Fibroblast of lung (primary cell): ENCODE results near the gene SDS. TPM values are rescaled to one million over a fixed set of nuclear protein-coding genes. Genes with fewer than 3 reads are reported as not detected.

Experiments used
- DNase-seq, 2 donors: peaks; one replicate each; pipeline versions ENCODE4 v3.0.0 to v3.0.0-alpha.2; 2010; ENCODE audit warnings: low read depth in 2 of 2
- H2AFZ ChIP-seq: 2 replicates; pipeline ENCODE4 v1.5.1; 2012; ENCODE audit warnings: low read length, control low read depth, inconsistent platforms
- H3K27ac ChIP-seq: 2 replicates; pipeline ENCODE4 v1.5.1; 2011; ENCODE audit warnings: low read length, control low read depth; ENCODE audit not compliant: insufficient read depth
- H3K27me3 ChIP-seq: 2 replicates; pipeline ENCODE4 v1.5.1; 2011; ENCODE audit warnings: mild to moderate bottlenecking, low read length; ENCODE audit not compliant: control insufficient read depth, insufficient read depth
- H3K36me3 ChIP-seq: 2 replicates; pipeline ENCODE4 v1.5.1; 2011; ENCODE audit warnings: low read length; ENCODE audit not compliant: control insufficient read depth, insufficient read depth
- H3K4me1 ChIP-seq: 2 replicates; pipeline ENCODE4 v1.5.1; 2011; ENCODE audit warnings: low read length; ENCODE audit not compliant: control insufficient read depth, insufficient read depth; ENCODE audit errors: extremely low read depth
- H3K4me2 ChIP-seq: 2 replicates; pipeline ENCODE4 v1.5.1; 2011; ENCODE audit warnings: low read length, control low read depth; ENCODE audit not compliant: insufficient read depth; ENCODE audit errors: extremely low read depth
- H3K4me3 ChIP-seq, 4 experiments: fragments of 200-600 bp in 1 of 4; sonication (generic) in 1 of 4; replicated peaks in 1 of 4; 2 replicates each; pipeline ENCODE4 v1.5.1; 2011 to 2016; ENCODE audit warnings: low read length in 4 of 4, low read depth in 3 of 4, mild to moderate bottlenecking in 3 of 4, control low read depth in 2 of 4, inconsistent platforms in 1 of 4, mixed read lengths in 1 of 4; ENCODE audit not compliant: insufficient read depth in 1 of 4; ENCODE audit errors: control extremely low read depth in 1 of 4
- H3K79me2 ChIP-seq: 2 replicates; pipeline ENCODE4 v1.5.1; 2012; ENCODE audit warnings: mild to moderate bottlenecking, low read length, inconsistent platforms; ENCODE audit not compliant: control insufficient read depth, insufficient read depth
- H3K9ac ChIP-seq: 2 replicates; pipeline ENCODE4 v1.5.1; 2011; ENCODE audit warnings: mild to moderate bottlenecking, low read length, control low read depth; ENCODE audit not compliant: insufficient read depth
- H3K9me3 ChIP-seq: 2 replicates; pipeline ENCODE4 v1.5.1; 2012; ENCODE audit warnings: low read depth, low read length; ENCODE audit not compliant: control insufficient read depth, insufficient read depth
- H4K20me1 ChIP-seq: 2 replicates; pipeline ENCODE4 v1.5.1; 2011; ENCODE audit warnings: low read length; ENCODE audit not compliant: control insufficient read depth, insufficient read depth; ENCODE audit errors: extremely low read depth
- EZH2 ChIP-seq: IDR thresholded peaks from 2 replicates; pipeline ENCODE4 v1.5.1; 2012; ENCODE audit warnings: low read length, control low read depth, mild to moderate bottlenecking; ENCODE audit errors: missing control alignments
- polyA plus RNA-seq, 2 donors: library from polyadenylated mRNA; depleted of rRNA in 1 of 2; stranded (reverse) in 1 of 2; unstranded in 1 of 2; fragments of >200 nt; gene quantifications; 2 replicates each; pipeline ENCODE4 v1.2.1, GENCODE V29; 2011 to 2012; ENCODE audit warnings: missing spikeins in 1 of 2
- total RNA-seq: library from RNA; depleted of rRNA; stranded (reverse); fragments of >200 nt; gene quantifications from 2 replicates; pipeline ENCODE4 v1.2.1, GENCODE V29; 2014
- TF ChIP-seq, protein P1 (sequence below), 2 donors: IDR thresholded peaks in 1 of 2; conservative IDR thresholded peaks in 1 of 2; 1 replicate in 1 of 2; 2 replicates in 1 of 2; pipeline ENCODE4 v1.5.1; 2011 to 2012; ENCODE audit warnings: low read length in 2 of 2, control low read depth in 1 of 2, inconsistent platforms in 1 of 2, low read depth in 1 of 2, mild to moderate bottlenecking in 1 of 2

Gene SDS
- total and polyA plus RNA-seq, 2 donors (not counting 1 experiment from before 2014, with no cell fraction given) = not detected

DNA sequence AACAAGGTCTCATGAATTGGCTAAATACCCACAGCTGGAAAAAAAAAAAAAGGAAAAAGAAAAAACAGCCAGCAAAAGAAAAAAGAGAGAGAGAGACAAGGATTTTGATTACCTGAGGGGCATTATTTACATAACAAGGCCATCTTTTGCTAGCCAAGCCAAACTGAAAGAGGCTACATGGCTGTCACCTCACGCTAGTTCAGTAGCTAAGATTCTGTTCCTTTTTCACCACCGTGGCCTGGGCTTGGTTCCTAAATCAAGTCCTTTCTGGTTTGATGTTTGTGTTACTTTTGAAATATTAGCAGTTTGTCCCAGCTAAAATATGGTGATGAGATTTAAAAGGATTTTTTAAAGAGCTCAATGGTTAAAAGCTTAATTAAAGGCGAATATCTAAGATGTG lies 2.0 kb upstream of the SDS start:
- Histone ChIP-seq H3K79me2 (no peaks in the 10 kb centered on the region), H3K4me3 (no peak overlapping the region), H3K4me2 (no peak overlapping the region), H2AFZ (no peak overlapping the region), H3K9ac (no peak overlapping the region), H3K27me3 (no peaks in the 10 kb centered on the region), H3K9me3 (no peaks in the 10 kb centered on the region), H3K27ac (no peak overlapping the region), H4K20me1 (no peaks in the 10 kb centered on the region), H3K4me1 (no peaks in the 10 kb centered on the region), H3K36me3 (no peaks in the 10 kb centered on the region)
- no peak for TF ChIP-seq EZH2
- TF ChIP-seq, protein P1, sequence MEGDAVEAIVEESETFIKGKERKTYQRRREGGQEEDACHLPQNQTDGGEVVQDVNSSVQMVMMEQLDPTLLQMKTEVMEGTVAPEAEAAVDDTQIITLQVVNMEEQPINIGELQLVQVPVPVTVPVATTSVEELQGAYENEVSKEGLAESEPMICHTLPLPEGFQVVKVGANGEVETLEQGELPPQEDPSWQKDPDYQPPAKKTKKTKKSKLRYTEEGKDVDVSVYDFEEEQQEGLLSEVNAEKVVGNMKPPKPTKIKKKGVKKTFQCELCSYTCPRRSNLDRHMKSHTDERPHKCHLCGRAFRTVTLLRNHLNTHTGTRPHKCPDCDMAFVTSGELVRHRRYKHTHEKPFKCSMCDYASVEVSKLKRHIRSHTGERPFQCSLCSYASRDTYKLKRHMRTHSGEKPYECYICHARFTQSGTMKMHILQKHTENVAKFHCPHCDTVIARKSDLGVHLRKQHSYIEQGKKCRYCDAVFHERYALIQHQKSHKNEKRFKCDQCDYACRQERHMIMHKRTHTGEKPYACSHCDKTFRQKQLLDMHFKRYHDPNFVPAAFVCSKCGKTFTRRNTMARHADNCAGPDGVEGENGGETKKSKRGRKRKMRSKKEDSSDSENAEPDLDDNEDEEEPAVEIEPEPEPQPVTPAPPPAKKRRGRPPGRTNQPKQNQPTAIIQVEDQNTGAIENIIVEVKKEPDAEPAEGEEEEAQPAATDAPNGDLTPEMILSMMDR (conservative IDR thresholded peaks at IDR 0.05 in 1 of 2, IDR thresholded peaks at IDR 0.05 in 1 of 2; ENCODE audit: low read depth in 1 of 2, low read length in 2 of 2) = no peak
- no peak for DNase-seq

DNA sequence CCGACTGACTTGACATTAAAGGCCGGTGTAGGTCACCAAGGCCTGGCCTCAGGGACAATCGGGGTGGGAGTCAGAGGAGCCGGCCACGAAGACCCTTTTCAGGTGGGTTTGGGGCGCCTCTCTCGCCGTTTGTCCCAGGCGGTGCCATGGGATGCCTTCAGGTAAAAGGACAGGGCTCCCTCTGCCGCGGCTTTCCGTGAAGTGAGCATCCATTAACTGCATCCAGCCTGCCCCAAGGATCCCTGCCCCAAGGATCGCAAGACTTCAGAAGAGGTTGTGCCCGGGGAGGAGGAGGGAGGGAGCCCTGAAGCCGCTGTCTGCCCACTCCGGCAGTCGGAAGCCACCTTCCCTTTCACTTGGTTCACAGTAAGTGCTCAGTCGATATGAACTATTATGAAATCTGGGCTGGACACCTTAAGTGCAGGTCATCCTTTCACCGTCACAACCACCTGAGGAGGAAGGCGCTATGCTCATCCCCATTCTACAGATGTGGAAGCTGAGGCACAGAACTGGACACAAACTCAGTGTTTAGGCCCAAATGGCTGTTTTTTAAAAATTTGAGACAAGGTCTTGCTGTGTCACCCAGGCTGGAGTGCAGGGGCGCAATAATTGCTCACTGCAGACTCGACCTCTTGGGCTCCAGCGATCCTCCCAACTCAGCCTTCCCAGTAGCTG lies 964 bp downstream of the SDS start:
- Histone ChIP-seq H3K4me2 (no peak overlapping the region), H3K9ac (no peak overlapping the region), H4K20me1 (no peaks in the 10 kb centered on the region), H3K9me3 (no peaks in the 10 kb centered on the region), H3K4me3 (no peak overlapping the region), H2AFZ (no peak overlapping the region), H3K27ac (no peak overlapping the region), H3K4me1 (no peaks in the 10 kb centered on the region), H3K36me3 (no peaks in the 10 kb centered on the region), H3K79me2 (no peaks in the 10 kb centered on the region), H3K27me3 (no peaks in the 10 kb centered on the region)
- DNase-seq = no peak
- no peak for TF ChIP-seq EZH2
- TF ChIP-seq, protein P1 (conservative IDR thresholded peaks at IDR 0.05 in 1 of 2, IDR thresholded peaks at IDR 0.05 in 1 of 2; ENCODE audit: low read depth in 1 of 2, low read length in 2 of 2) = no peak

DNA sequence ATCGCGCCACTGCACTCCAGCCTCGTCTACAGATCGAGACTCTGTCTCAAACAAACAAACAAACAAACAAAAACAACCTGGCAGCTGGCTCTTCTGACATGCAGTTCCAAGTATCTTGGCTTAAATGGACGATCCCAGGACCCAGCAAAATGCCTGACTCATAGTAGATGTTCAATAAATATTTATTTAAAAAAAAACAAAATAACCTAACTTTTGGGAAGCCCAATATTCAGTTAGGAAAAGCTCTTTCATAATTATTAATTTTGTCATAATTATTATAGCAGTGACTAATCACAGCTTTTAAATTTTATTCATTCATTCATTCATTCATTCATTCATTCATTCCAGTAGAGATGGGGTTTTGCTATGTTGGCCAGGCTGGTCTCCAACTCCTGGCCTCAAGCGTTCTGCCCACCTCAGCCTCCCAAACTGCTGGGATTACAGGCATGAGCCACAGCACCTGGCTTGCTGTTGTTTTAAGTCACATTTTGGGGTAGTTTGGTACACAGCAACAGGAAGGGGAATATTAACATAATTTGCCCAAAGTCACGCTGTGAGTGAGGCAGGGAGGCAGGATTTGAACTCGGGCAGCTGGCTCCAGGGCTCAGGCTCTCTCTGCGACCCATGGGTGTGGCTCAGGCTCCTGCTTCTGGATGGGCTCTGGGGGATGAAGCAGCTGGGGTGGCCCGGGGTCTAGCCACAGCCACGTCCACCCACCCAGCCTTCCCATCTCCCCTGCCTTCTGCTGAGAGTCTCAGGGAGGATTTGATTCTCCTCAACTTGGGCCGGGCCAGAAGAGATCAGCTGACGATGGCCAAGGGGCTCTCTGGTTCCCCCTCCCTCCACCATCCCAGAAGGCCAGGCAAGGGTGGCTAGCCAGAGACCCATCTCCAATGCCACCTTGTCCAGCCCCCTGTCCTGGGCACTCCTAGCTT lies 2.4 kb downstream of the SDS start:
- Histone ChIP-seq H3K9me3 (no peaks in the 10 kb centered on the region), H3K4me3 (no peak overlapping the region), H2AFZ (no peak overlapping the region), H4K20me1 (no peaks in the 10 kb centered on the region), H3K9ac (no peak overlapping the region), H3K27ac (no peak overlapping the region), H3K27me3 (peaks cover 3% of the 10 kb centered on the region), H3K79me2 (no peaks in the 10 kb centered on the region), H3K4me2 (no peak overlapping the region), H3K4me1 (no peaks in the 10 kb centered on the region), H3K36me3 (no peaks in the 10 kb centered on the region)
- DNase-seq = no peak
- TF ChIP-seq EZH2 = no peak
- TF ChIP-seq, protein P1 (conservative IDR thresholded peaks at IDR 0.05 in 1 of 2, IDR thresholded peaks at IDR 0.05 in 1 of 2; ENCODE audit: low read depth in 1 of 2, low read length in 2 of 2) = no peak
